ENCODE data around the gene P2RX7. TPM values are rescaled to one million over a fixed set of nuclear protein-coding genes. Genes with fewer than 3 reads are reported as not detected.
A peak's percentile ranks its signal among the peaks of the same experiment; 100 is the strongest.
"Not testable (repeated sequence)": the region's sequence is repeated elsewhere in the genome, so short reads cannot be mapped to it uniquely, and the experiment has no call there.

Gene P2RX7
- total RNA-seq, 4 donors from 2014 or later, result 1.6 to 2.7 (median 2.2) TPM

DNA sequence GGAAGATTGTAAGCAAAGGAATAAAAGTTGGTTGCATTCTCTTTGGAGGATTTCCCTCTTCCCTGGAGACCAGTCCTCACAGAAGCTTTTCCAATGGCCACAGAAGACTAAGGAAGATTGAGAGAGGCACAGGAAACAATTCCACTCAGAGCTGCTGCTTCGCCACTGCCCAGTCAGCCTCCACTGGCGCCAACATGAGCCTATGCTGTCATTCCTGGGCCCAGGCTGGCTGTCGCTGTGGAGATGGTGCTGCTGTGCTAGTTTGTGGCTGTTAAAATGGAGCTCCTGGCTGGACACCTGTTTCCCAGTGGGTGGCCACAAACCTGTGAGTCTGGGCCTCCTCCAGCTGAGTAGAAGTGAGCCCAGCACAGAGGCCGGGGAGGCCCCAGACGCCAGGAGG lies 6.6 kb downstream of the P2RX7 start:
- Histone ChIP-seq H3K27me3 (no peaks in the 10 kb centered on the region), H3K9me3 (no peaks in the 10 kb centered on the region), H3K4me3 (no peak overlapping the region), H3K4me1 (peaks cover 0 to 14% (median 9%) of the 10 kb centered on the region in 3 donors), H3K27ac (no peak overlapping the region), H3K36me3 (peaks cover 0 to 6% (median 0%) of the 10 kb centered on the region in 3 donors)
- no peak for DNase-seq
- intact Hi-C loops (cut with DNase I), result no loop called here
- no peak for TF ChIP-seq POLR2A (IDR thresholded peaks at IDR 0.05)
- TF ChIP-seq, protein P1, sequence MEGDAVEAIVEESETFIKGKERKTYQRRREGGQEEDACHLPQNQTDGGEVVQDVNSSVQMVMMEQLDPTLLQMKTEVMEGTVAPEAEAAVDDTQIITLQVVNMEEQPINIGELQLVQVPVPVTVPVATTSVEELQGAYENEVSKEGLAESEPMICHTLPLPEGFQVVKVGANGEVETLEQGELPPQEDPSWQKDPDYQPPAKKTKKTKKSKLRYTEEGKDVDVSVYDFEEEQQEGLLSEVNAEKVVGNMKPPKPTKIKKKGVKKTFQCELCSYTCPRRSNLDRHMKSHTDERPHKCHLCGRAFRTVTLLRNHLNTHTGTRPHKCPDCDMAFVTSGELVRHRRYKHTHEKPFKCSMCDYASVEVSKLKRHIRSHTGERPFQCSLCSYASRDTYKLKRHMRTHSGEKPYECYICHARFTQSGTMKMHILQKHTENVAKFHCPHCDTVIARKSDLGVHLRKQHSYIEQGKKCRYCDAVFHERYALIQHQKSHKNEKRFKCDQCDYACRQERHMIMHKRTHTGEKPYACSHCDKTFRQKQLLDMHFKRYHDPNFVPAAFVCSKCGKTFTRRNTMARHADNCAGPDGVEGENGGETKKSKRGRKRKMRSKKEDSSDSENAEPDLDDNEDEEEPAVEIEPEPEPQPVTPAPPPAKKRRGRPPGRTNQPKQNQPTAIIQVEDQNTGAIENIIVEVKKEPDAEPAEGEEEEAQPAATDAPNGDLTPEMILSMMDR (IDR thresholded peaks at IDR 0.05), result no peak
- 92% methylated on average over 5 of the region's 5 CpGs; no CpG with 5 or more reads in 1 of the 2 donors for WGBS, 2 donors

DNA sequence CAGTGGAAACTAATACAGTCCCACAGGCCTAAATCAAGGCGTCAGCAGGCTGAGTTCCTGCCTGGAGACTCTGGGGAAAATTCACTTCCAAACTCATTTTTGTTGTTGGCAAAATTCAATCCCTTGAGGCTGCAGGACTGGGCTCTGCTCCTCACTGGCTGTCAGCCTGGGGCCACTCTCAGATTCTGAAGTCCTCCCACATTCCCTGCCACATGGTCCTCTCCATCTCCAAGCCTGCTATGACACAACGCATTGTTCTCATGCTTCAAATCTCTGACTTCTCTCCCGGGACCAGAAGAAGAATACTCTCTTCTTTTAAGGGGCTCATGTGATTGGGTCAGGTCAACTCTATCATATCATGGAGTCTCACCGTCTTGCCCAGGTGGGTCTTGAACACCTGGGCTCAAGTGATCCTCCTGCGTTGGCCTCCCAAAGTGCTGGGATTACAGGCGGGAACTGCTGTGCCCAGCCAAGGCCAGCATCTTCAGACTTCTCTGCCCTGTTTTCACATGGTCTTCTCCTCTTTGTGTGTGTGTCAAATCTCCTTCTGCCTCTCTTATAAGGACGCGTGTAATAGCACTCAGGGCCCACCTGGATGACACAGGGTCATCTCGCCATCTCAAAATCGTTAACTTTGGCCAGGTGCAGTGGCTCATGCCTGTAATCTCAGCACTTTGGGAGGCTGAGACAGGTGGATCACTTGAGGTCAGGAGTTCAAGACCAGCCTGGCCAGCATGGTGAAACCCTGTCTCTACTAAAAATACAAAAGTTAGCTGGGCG lies 9.7 kb downstream of the P2RX7 start:
- Histone ChIP-seq H3K27me3 (no peaks in the 10 kb centered on the region), H3K4me3 (no peak overlapping the region), H3K9me3 (no peaks in the 10 kb centered on the region), H3K27ac (no peak overlapping the region), H3K4me1 (peaks cover 0 to 17% (median 4%) of the 10 kb centered on the region in 3 donors), H3K36me3 (peaks cover 0 to 6% (median 0%) of the 10 kb centered on the region in 3 donors)
- WGBS, 2 donors, result 91 to 93% methylated on average over 8 to 10 of the region's 11 CpGs
- no peak for DNase-seq
- intact Hi-C loops (cut with DNase I), result no loop called here
- TF ChIP-seq, protein P1 (IDR thresholded peaks at IDR 0.05), result no peak
- no peak for TF ChIP-seq POLR2A (IDR thresholded peaks at IDR 0.05)

DNA sequence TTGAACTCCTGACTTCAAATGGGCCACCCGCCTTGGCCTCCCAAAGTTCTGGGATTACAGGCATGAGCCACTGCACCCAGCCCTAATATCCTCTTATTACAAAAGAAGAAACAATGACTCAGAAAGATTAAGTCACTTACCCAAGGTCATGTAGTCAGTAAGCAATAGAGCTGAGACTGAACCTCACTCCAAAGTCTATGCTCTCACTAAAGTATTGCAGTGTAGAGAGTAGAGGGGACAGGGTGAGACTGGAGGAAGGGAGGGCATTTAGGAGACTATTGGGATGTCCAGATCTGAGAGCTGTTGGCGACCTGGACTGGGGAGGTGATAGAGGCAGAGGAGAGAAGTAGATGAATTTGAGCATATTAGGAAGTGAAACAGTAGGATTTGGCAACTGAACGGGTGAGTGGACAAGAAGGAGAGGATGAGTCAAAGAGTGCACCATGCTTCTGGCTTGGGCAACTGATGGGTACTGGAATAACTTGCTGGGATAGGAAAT lies 11.8 kb downstream of the P2RX7 start:
- Histone ChIP-seq H3K27ac (peak overlapping the region; percentile 28 to 62 (median 48)), H3K36me3 (no peaks in the 10 kb centered on the region), H3K9me3 (no peaks in the 10 kb centered on the region), H3K4me3 (no peak overlapping the region), H3K4me1 (peaks cover 0 to 17% (median 4%) of the 10 kb centered on the region in 3 donors), H3K27me3 (no peaks in the 10 kb centered on the region)
- no peak for DNase-seq
- WGBS, 2 donors, result 31 to 50% methylated on average over 3 of the region's 3 CpGs
- intact Hi-C loops (cut with DNase I), result no loop called here
- TF ChIP-seq POLR2A (IDR thresholded peaks at IDR 0.05), result no peak
- TF ChIP-seq, protein P1 (IDR thresholded peaks at IDR 0.05), result no peak

DNA sequence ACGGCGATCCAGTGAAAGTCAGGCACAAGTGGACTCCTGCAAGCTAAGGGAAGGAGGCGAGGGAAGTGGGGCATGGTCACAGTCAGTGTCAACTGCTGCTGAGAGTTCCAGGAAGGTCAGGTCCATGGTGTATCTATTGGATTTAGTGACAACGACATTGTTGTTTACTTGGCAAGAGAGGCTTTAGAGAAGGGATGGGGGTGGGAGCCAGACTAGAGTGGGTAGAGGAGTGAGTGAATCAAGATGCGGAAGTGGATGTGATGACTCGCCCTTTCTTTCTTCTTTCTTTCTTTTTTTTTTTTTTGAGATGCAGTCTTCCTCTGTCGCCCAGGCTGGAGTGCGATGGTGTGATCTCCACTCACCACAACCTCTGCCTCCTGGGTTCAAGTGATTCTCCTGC lies 12.5 kb downstream of the P2RX7 start:
- TF ChIP-seq, protein P1 (IDR thresholded peaks at IDR 0.05), result no peak
- TF ChIP-seq POLR2A (IDR thresholded peaks at IDR 0.05), result no peak
- Histone ChIP-seq H3K4me3 (no peak overlapping the region), H3K27me3 (no peaks in the 10 kb centered on the region), H3K4me1 (peaks cover 0 to 17% (median 4%) of the 10 kb centered on the region in 3 donors), H3K36me3 (no peaks in the 10 kb centered on the region), H3K27ac (peak overlapping the region in 2 of 4 donors; percentile 39 to 62), H3K9me3 (no peaks in the 10 kb centered on the region)
- DNase-seq, result no peak
- WGBS, 2 donors, result 60 to 68% methylated on average over 8 of the region's 8 CpGs
- intact Hi-C loops (cut with DNase I), result no loop called here

DNA sequence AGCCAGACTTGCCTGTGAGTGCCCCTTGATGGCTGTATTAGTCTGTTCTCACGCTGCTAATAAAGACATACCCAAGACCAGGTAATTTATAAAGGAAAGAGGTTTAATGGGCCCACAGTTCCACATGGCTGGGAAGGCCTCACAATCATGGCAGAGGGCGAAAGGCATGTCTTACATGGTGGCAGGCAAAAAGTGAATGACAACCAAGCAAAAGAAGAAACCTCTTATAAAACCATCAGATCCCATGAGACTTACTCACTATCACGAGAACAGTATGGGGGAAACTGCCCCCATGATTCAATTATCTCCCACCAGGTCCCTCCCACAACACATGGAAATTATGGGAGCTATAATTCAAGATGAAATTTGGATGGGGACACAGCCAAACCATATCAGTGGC lies 16.6 kb downstream of the P2RX7 start:
- H3K36me3 ChIP-seq; intact Hi-C loops (cut with DNase I); H3K4me3 ChIP-seq; DNase-seq; H3K9me3 ChIP-seq; H3K27ac ChIP-seq; H3K27me3 ChIP-seq; H3K4me1 ChIP-seq: not testable (repeated sequence)
- WGBS, 2 donors, result 74 to 91% methylated on average over 2 of the region's 3 CpGs
